NCI-H345 treated with DMSO at 0.1 percent for 48 hours (cell line): ENCODE data around the gene CDH20.

Experiments
- DNase-seq: peaks from one replicate; lab custom pipeline; 2025; ENCODE audit not compliant: unreplicated experiment; lab: John Stamatoyannopoulos, UW

Gene CDH20

GRCh38 chr18:61572084-61572655, 238.9 kb downstream of the CDH20 start:
- no peak for DNase-seq

- no peak for DNase-seq
These were observed 239.6 kb downstream of the CDH20 start for GRCh38 chr18:61572871-61573270.

- DNase-seq, result no peak
These were observed 241.4 kb downstream of the CDH20 start for GRCh38 chr18:61574665-61575064.

DNA sequence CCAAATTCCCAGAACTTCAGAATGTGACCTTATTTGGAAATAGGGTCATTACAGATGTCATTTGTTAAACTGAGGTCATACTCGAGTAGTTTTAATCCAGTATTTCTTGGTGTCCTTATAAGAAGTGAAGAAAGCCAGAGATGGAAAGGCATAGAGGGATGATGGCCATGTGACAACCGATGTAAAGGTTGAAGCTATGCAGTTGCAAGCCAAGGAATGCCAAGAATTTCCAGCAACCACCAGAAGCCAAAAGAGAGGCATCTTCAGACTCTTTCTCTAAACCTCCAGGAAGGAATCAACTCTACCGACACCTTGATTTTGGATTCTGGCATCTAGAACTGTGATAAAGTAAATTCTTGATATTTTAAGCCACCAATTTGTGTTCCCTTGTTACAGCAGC, 242.2 kb downstream of the CDH20 start:
- no peak for DNase-seq

- no peak for DNase-seq
These were observed 245.6 kb downstream of the CDH20 start for GRCh38 chr18:61578846-61579245.

DNA sequence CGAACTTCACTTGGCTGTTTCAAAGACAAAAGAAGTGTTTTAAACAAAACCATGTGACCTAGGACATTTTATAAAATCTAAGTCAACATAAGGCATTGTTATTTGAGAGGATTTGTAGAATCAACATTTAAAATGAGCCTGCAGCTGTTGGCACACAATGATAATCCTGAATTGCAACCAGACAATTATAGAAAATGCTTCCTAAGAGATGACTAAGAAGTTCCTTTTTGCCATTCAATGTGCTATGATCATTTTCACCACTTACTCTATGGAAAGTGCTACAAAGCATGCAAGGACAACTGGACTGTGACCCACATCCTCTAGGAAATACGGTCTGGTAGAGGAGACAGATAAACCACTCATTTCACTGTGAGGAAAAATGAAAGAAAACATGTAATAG, 246.4 kb downstream of the CDH20 start:
- DNase-seq, result no peak

DNA sequence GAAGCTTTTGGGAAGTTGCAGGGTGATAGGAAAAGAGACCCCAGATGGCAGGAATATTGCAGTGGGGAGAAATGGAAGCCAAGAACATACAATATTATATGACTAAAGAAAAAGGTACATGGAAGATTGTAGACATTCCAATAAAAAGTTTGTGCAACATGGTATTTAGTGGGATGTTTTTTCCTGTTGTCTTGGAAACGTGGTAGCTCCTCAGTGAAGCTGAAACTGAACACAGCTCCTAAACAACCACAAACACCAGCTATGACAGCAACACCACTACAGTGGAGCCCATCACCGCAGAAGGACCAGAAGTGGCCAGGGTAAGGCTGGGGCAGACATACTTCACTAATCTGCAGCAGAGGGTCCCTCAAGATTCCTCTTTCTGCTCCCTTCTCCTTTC, 246.8 kb downstream of the CDH20 start:
- DNase-seq, result no peak

DNA sequence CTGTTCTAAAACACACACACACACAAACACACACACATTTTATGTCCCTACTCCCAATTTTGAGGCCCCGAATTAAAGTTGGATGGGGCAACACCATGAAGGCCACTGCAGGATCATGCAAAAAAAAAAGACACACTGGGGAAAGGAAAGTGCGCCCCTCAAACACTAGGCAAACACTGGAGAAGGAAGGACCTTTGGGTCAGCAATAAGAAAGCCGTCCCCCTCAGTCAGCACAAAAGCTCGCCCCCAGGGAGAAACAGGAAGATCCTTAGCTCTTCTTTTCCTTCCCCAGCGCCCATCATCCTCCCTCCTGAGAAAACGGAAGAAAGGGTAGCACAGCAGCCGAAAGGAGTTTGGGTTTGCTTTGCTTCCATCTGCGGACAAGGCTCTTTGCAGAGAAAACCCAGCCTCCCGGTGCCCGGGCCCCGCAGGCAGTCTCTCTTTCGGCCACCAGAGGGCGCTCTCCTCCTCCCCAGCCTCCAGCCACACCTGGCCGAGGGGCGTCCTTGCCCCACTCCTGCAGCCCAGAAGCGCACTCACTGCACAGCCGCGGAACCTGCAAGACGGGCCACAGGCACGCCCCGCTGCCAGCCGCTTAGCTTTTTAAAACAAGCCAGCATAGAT, 248.5 kb downstream of the CDH20 start:
- DNase-seq, result peak; percentile 70

- no peak for DNase-seq
These were observed 249.0 kb downstream of the CDH20 start for GRCh38 chr18:61582202-61582710.

- DNase-seq, result no peak
These were observed 250.3 kb downstream of the CDH20 start for GRCh38 chr18:61583548-61583947.

- DNase-seq, result no peak
These were observed 254.6 kb downstream of the CDH20 start for GRCh38 chr18:61587865-61588264.

DNA sequence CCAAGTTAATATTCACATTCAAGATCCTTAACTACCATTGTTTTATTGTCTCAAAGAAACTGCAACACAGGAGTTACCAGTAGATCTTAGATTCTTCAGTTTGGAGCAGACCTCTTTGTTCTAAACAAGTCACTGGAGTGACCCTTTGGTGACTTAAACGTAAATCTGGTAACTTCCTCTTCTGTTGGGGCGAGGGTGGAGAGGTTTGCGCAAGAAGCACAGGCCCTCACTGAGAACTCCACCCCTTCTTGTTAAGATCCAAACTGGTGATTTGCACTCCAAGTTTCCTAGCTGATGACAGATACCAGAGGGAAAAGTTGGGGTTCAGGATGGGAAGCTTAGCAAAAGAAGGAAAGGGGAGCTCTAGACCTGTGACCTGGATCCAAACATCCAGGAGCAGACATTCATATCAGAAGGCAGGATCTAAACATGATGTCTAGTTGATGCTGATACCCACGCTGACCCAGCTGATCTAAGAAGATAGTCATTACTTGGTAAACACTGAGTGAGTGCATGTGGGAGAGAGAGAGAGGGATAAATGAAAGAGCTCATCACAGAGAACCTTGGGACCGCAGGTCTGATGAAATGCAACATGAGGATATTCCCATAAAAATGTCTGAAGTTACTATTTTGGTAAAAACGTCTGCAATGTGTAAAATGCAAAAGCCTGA, 256.0 kb downstream of the CDH20 start:
- no peak for DNase-seq

- DNase-seq, result no peak
These were observed 256.5 kb downstream of the CDH20 start for GRCh38 chr18:61589724-61590065.

GRCh38 chr18:61591253-61591652, 258.0 kb downstream of the CDH20 start:
- no peak for DNase-seq

- DNase-seq, result no peak
These were observed 262.5 kb downstream of the CDH20 start for GRCh38 chr18:61595615-61596251.

GRCh38 chr18:61596296-61596695, 263.1 kb downstream of the CDH20 start:
- no peak for DNase-seq

DNA sequence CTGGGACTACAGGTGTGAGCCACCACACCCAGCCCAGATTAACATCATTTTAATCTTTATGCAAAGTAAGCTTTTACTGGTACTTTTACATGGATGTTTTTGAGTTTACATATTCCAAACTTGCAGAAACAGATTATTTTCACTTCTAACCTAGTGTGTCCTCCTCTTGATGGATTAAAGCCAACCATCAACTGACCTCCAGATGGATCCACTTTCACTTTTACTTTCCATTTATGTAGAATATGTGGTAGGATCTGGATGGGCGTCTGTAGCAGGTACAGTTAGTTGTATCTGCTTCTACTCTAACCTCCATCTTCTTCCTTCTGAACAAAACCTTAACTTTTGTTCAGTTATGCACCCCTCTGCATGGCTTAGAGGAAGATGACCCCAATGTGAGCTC, 264.1 kb downstream of the CDH20 start:
- no peak for DNase-seq

DNA sequence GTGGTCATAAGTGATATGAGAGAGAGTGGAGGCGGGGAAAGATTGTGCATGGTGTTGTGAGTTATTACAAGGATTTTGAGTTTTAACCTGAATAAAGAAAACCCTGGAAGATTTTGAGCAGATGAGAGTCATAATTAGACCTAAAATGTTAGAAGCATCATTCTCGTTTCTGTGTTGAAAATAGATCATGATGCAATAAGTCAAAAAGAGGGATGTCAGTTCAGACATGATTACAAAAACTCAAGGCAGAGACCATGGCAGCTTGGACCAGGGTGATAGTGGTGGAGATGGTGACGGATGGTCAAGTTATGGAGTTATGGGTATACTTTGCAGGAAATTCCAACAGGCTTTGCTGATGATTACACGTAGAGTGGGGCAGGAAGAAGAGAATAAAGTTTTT, 267.2 kb downstream of the CDH20 start:
- no peak for DNase-seq

DNA sequence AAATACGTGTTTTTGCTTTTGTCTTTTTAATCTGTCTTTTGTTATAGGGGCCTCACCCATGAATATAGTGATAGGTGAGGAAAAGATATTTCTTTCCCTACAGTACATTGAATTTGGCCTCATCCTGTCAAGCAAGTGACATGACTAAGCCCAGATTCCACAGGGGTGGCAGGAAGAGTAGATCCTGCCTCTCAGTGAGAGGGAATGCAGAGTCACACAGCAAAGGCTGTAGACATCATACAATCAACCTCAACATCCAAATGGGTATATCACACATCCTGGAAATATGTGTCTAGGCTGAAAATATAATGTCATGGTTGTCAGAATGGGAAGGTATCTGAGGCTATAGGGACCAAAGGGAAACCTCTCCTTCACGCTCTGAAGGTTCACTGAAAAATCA, 269.6 kb downstream of the CDH20 start:
- DNase-seq, result no peak
